HepG2 (cell line): ENCODE data around the gene ALX1. TPM values are rescaled to one million over a fixed set of nuclear protein-coding genes. Genes with fewer than 3 reads are reported as not detected.
A peak's percentile ranks its signal among the peaks of the same experiment; 100 is the strongest.

Experiments used
- ATAC-seq: fragments of 200-7000 bp; cut with Tn5 transposase; 3 replicates; pipeline ENCODE4 v1.9.1; 2020; ENCODE audit warnings: mild to moderate bottlenecking, moderate library complexity
- BruUV-seq: library from RNA; stranded (reverse); fragments of 400-500 nt; replicated peaks from 2 replicates; lab custom pipeline; 2021; lab: Mats Ljungman, UMichigan
- CTCF ChIA-PET: fragments of 300-600 bp; formaldehyde crosslinking; extraction: SDS; loops from one replicate; lab custom pipeline; 2021; ENCODE audit warnings: low total read pairs, inconsistent platforms, low intra/inter-chr PET ratio; lab: Yijun Ruan, JAX
- POLR2A ChIA-PET: fragments of 350-600 bp; sonication (Branson Sonifier 250); formaldehyde crosslinking; loops from one replicate; lab custom pipeline; 2020; ENCODE audit warnings: antibody characterized with exemption, inconsistent platforms; lab: Yijun Ruan, JAX
- DNase-seq: peaks from one replicate; pipeline ENCODE4 v3.0.0-alpha.2; 2015; ENCODE audit warnings: low spot score
- FAIRE-seq: peaks from 3 replicates; lab custom pipeline; 2011; peaks lifted over from hg19 to GRCh38; lab: Jason Lieb, UNC
- H2AFZ ChIP-seq: one replicate; pipeline ENCODE4 v1.6.1; 2011; ENCODE audit warnings: low read length, inconsistent platforms
- H3K27ac ChIP-seq: fragments of 300-600 bp; 3 replicates; pipeline ENCODE4 v1.8.0; 2011; ENCODE audit warnings: mixed run types, mild to moderate bottlenecking, mixed read lengths, low read length, inconsistent platforms; ENCODE audit not compliant: insufficient read depth; ENCODE audit errors: extremely low read length
- H3K27me3 ChIP-seq, 2 experiments: fragments of 200-600 bp in 1 of 2; 2 replicates in 1 of 2; 3 replicates in 1 of 2; pipeline versions ENCODE4 v1.6.0 to v1.8.0; 2011; ENCODE audit warnings: low read length in 2 of 2, mild to moderate bottlenecking in 2 of 2, moderate library complexity in 2 of 2, inconsistent platforms in 1 of 2; ENCODE audit not compliant: insufficient read depth in 2 of 2, control insufficient read depth in 1 of 2
- H3K36me3 ChIP-seq, 2 experiments: fragments of 200-600 bp in 1 of 2; replicated peaks in 1 of 2; 2 replicates in 1 of 2; 3 replicates in 1 of 2; pipeline versions ENCODE4 v1.5.1 to v1.8.0; 2011; ENCODE audit warnings: low read length in 2 of 2, inconsistent platforms in 1 of 2; ENCODE audit not compliant: insufficient read depth in 2 of 2, control insufficient read depth in 1 of 2
- H3K4me1 ChIP-seq: 2 replicates; pipeline ENCODE4 v1.5.1; 2012; ENCODE audit warnings: low read length, inconsistent platforms; ENCODE audit not compliant: insufficient read depth
- H3K4me2 ChIP-seq: 2 replicates; pipeline ENCODE4 v1.6.0; 2011; ENCODE audit warnings: low read depth, low read length, inconsistent platforms
- H3K4me3 ChIP-seq, 3 experiments: fragments of 200-600 bp in 1 of 3; sonication (generic), shearing (Covaris generic) in 1 of 3; replicated peaks in 1 of 3; 2 replicates each; pipeline ENCODE4 v1.5.1; 2011 to 2016; ENCODE audit warnings: low read length in 3 of 3, inconsistent platforms in 2 of 3, low read depth in 2 of 3, mild to moderate bottlenecking in 2 of 3, control low read depth in 1 of 3, mixed read lengths in 1 of 3; ENCODE audit not compliant: insufficient read depth in 1 of 3
- H3K79me2 ChIP-seq: one replicate; pipeline ENCODE4 v1.6.1; 2011; ENCODE audit warnings: low read length, inconsistent platforms; ENCODE audit not compliant: insufficient read depth
- H3K9ac ChIP-seq: 2 replicates; pipeline ENCODE4 v1.6.0; 2011; ENCODE audit warnings: mild to moderate bottlenecking, low read depth, low read length, inconsistent platforms; ENCODE audit not compliant: insufficient read depth
- H3K9me3 ChIP-seq: 2 replicates; pipeline ENCODE4 v1.5.1; 2012; ENCODE audit warnings: mild to moderate bottlenecking, low read length
- H4K20me1 ChIP-seq: 2 replicates; pipeline ENCODE4 v1.6.0; 2011; ENCODE audit warnings: inconsistent platforms, mild to moderate bottlenecking, low read length, moderate library complexity; ENCODE audit not compliant: insufficient read depth
- CBX2 ChIP-seq, 2 experiments: fragments of 200-600 bp in 1 of 2; sonication (generic); formaldehyde crosslinking in 1 of 2; IDR thresholded peaks; 2 replicates each; pipeline versions ENCODE4 v1.7.0 to v1.8.1; 2018 to 2022; ENCODE audit warnings: low read depth in 2 of 2, low read length in 1 of 2, mild to moderate bottlenecking in 1 of 2, missing genetic modification reagents in 1 of 2
- FOXA3 ChIP-seq: IDR thresholded peaks from 2 replicates; pipeline ENCODE4 v1.6.1; 2016; ENCODE audit warnings: missing genetic modification reagents, missing compliant biosample characterization
- PLRG1 ChIP-seq: fragments of 450-650 bp; conservative IDR thresholded peaks from 2 replicates; pipeline ENCODE4 v1.6.1; 2016
- RNF2 ChIP-seq: fragments of 450-650 bp; conservative IDR thresholded peaks from 2 replicates; pipeline ENCODE4 v1.6.1; 2016; ENCODE audit warnings: low read depth
- TBP ChIP-seq: sonication (generic); formaldehyde crosslinking; IDR thresholded peaks from 2 replicates; pipeline ENCODE4 v1.5.0; 2020; ENCODE audit warnings: missing genetic modification reagents
- ZNF160 ChIP-seq: sonication (generic); formaldehyde crosslinking; IDR thresholded peaks from 2 replicates; pipeline ENCODE4 v1.8.0; 2022; ENCODE audit warnings: mild to moderate bottlenecking, inconsistent platforms, missing genetic modification reagents
- ZNF746 ChIP-seq: sonication (generic); formaldehyde crosslinking; IDR thresholded peaks from 2 replicates; pipeline ENCODE4 v1.8.0; 2022; ENCODE audit warnings: mild to moderate bottlenecking, missing genetic modification reagents
- ZNF761 ChIP-seq: sonication (generic); formaldehyde crosslinking; conservative IDR thresholded peaks from 2 replicates; pipeline ENCODE4 v1.4.0; 2020; ENCODE audit warnings: mild to moderate bottlenecking, missing genetic modification reagents
- ZNF788 ChIP-seq: sonication (generic); formaldehyde crosslinking; IDR thresholded peaks from 2 replicates; pipeline ENCODE4 v1.5.0; 2020; ENCODE audit warnings: mild to moderate bottlenecking, missing genetic modification reagents, borderline replicate concordance
- WGBS: methylation state at CpG from one replicate; pipeline ENCODE4 v1.1.6; 2017; ENCODE audit warnings: low lambda C conversion rate; 5-methylcytosine and 5-hydroxymethylcytosine counted together
- in situ Hi-C: cut with HindIII; loops from 2 replicates; pipeline ENCODE4 v1.10.0; 2017; ENCODE audit warnings: low pct_unique_long_range_greater_than_20kb; ENCODE audit not compliant: extremely low pct_ligation_motif_present
- intact Hi-C: fragments of 100-400 bp; cut with micrococcal nuclease; formaldehyde crosslinking; loops from one replicate; pipeline ENCODE4 v1.10.0; 2022; ENCODE audit not compliant: unreplicated experiment
- polyA plus RNA-seq, 8 experiments: library from polyadenylated mRNA; depleted of rRNA in 3 of 8; stranded (reverse) in 7 of 8; unstranded in 1 of 8; fragments of >200 nt; fragmentation: Illumina TruSeq in 4 of 8; extraction: Trizol in 4 of 8; gene quantifications; 2 replicates each; pipeline versions ENCODE4 v1.2.1 to v1.2.3, GENCODE V29; 2011 to 2016; ENCODE audit warnings: low read depth in 4 of 8, missing spikeins in 1 of 8, mixed read lengths in 1 of 8; ENCODE audit not compliant: insufficient read depth in 1 of 8
- total RNA-seq, 5 experiments: library from RNA; depleted of rRNA; stranded (reverse); fragments of >200 nt; fragmentation: Illumina TruSeq; extraction: Trizol; gene quantifications; 2 replicates each; pipeline ENCODE4 v1.2.3, GENCODE V29; 2016; ENCODE audit warnings: low read depth in 1 of 5
- TF ChIP-seq, protein P1 (sequence below): sonication (generic); formaldehyde crosslinking; IDR thresholded peaks from 2 replicates; pipeline ENCODE4 v1.5.0; 2020; ENCODE audit warnings: missing genetic modification reagents
- TF ChIP-seq, protein P2 (sequence below): sonication (generic); formaldehyde crosslinking; IDR thresholded peaks from 2 replicates; pipeline ENCODE4 v1.4.0; 2020; ENCODE audit warnings: missing genetic modification reagents
- TF ChIP-seq, protein P3 (sequence below): sonication (generic); formaldehyde crosslinking; IDR thresholded peaks from 2 replicates; pipeline ENCODE4 v1.4.0; 2020; ENCODE audit warnings: low read depth, mild to moderate bottlenecking, missing genetic modification reagents

The ALX1 gene
- total and polyA plus RNA-seq, 2 of the 13 experiments (the other 11 are each of a cell fraction or from before 2014, with no cell fraction given) = not detected

DNA sequence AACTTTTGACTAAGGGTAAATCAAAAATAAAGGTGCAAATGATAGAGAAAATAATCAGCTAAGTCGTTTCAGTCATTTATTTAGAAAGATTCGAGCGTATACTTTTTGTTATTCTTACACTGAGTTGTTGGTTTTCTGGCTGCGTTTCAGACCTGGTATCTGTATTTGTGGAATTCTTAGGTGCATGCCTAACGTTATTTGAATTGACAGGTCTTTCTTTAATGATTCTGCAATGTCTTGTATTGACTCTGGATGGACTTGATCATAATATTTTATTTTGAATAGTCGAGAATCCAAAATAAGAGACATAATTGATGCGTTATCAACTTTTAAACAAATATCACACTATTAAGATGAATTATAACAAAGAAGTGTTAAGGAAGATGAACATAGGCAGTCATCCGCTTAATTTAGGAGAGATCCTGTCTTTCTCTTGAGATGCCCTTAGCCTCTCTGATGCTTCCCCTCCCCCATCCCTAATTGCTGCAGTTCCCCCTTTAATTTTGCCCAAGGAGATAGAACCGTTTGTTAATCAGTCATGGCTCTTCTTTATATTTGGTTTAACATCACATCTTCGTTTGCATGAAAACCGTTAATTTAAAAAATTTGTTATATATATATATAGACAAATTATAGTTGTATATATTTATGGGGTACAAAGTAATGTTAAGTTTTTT, 1.8 kb downstream of the ALX1 start:
- TF ChIP-seq, protein P1, sequence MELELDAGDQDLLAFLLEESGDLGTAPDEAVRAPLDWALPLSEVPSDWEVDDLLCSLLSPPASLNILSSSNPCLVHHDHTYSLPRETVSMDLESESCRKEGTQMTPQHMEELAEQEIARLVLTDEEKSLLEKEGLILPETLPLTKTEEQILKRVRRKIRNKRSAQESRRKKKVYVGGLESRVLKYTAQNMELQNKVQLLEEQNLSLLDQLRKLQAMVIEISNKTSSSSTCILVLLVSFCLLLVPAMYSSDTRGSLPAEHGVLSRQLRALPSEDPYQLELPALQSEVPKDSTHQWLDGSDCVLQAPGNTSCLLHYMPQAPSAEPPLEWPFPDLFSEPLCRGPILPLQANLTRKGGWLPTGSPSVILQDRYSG (CRISPR knock-in tag) = no peak
- TF ChIP-seq PLRG1 = no peak
- TF ChIP-seq ZNF160 (CRISPR knock-in tag) = no peak
- TF ChIP-seq TBP (CRISPR knock-in tag) = no peak
- TF ChIP-seq RNF2 = no peak
- TF ChIP-seq CBX2 (IDR thresholded peaks at IDR 0.05; ENCODE audit: low read depth, low read length) = peak; percentile 5; the same call in 1 of the 2 replicates
- no peak for TF ChIP-seq CBX2 (CRISPR knock-in tag; IDR thresholded peaks at IDR 0.05; ENCODE audit: low read depth)
- TF ChIP-seq ZNF761 (CRISPR knock-in tag) = no peak
- H3K27me3 ChIP-seq = peaks cover 5 to 32% of the 10 kb centered on the region in 2 experiments; a peak in 4 of 5 replicates
- DNase-seq (no peak), FAIRE-seq (no peak), ATAC-seq (no peak)
- CTCF ChIA-PET = no interaction called here
- 0 out of 2 replicates have a peak, but pooled peaks cover 5% of the 10 kb centered on the region for H3K4me1 ChIP-seq
- H3K4me2 ChIP-seq = no peak overlapping the region
- in situ Hi-C loops (no loop called here), intact Hi-C loops (no loop called here)
- no peak overlapping the region for H3K4me3 ChIP-seq
- POLR2A ChIA-PET = no interaction called here
- no peak overlapping the region for H3K9ac ChIP-seq
- no peaks in the 10 kb centered on the region for H3K79me2 ChIP-seq
- no peaks in the 10 kb centered on the region for H3K36me3 ChIP-seq
- H4K20me1 ChIP-seq = no peaks in the 10 kb centered on the region
- H3K27ac ChIP-seq = no peak overlapping the region
- no TSS peak for BruUV-seq
- H3K9me3 ChIP-seq = no peaks in the 10 kb centered on the region
- WGBS = 13% methylated on average over 11 of the region's 11 CpGs
- no peak overlapping the region for H2AFZ ChIP-seq

DNA sequence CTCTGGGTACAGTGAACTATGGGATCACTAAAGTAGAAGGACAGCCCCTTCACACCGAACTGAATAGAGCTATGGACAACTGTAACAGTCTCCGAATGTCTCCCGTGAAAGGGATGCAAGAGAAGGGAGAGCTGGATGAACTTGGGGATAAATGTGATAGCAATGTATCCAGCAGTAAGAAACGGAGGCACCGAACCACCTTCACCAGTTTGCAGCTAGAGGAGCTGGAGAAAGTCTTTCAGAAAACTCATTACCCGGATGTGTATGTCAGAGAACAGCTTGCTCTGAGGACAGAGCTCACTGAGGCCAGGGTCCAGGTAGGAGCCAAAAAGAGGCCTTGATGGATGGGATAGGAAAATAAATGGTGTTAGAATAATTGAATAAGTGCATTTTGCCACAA, 3.5 kb downstream of the ALX1 start:
- no peak overlapping the region for H2AFZ ChIP-seq
- H3K9me3 ChIP-seq = no peaks in the 10 kb centered on the region
- in situ Hi-C loops (no loop called here), intact Hi-C loops (no loop called here)
- no TSS peak for BruUV-seq
- ATAC-seq (no peak), FAIRE-seq (no peak), DNase-seq (no peak)
- H3K4me1 ChIP-seq = 0 out of 2 replicates have a peak, but pooled peaks cover 5% of the 10 kb centered on the region
- CTCF ChIA-PET = no interaction called here
- H3K79me2 ChIP-seq = no peaks in the 10 kb centered on the region
- H3K27ac ChIP-seq = no peak overlapping the region
- POLR2A ChIA-PET = no interaction called here
- H4K20me1 ChIP-seq = no peaks in the 10 kb centered on the region
- no peak overlapping the region for H3K9ac ChIP-seq
- no peak overlapping the region for H3K4me3 ChIP-seq
- 7% methylated on average over 6 of the region's 6 CpGs for WGBS
- peaks cover 5 to 25% of the 10 kb centered on the region in 2 experiments; a peak in 4 of 5 replicates for H3K27me3 ChIP-seq
- H3K36me3 ChIP-seq = no peaks in the 10 kb centered on the region
- H3K4me2 ChIP-seq = no peak overlapping the region
- no peak for TF ChIP-seq ZNF788 (CRISPR knock-in tag)
- no peak for TF ChIP-seq FOXA3
- TF ChIP-seq, protein P2, sequence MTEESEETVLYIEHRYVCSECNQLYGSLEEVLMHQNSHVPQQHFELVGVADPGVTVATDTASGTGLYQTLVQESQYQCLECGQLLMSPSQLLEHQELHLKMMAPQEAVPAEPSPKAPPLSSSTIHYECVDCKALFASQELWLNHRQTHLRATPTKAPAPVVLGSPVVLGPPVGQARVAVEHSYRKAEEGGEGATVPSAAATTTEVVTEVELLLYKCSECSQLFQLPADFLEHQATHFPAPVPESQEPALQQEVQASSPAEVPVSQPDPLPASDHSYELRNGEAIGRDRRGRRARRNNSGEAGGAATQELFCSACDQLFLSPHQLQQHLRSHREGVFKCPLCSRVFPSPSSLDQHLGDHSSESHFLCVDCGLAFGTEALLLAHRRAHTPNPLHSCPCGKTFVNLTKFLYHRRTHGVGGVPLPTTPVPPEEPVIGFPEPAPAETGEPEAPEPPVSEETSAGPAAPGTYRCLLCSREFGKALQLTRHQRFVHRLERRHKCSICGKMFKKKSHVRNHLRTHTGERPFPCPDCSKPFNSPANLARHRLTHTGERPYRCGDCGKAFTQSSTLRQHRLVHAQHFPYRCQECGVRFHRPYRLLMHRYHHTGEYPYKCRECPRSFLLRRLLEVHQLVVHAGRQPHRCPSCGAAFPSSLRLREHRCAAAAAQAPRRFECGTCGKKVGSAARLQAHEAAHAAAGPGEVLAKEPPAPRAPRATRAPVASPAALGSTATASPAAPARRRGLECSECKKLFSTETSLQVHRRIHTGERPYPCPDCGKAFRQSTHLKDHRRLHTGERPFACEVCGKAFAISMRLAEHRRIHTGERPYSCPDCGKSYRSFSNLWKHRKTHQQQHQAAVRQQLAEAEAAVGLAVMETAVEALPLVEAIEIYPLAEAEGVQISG (CRISPR knock-in tag) = no peak
- TF ChIP-seq, protein P3, sequence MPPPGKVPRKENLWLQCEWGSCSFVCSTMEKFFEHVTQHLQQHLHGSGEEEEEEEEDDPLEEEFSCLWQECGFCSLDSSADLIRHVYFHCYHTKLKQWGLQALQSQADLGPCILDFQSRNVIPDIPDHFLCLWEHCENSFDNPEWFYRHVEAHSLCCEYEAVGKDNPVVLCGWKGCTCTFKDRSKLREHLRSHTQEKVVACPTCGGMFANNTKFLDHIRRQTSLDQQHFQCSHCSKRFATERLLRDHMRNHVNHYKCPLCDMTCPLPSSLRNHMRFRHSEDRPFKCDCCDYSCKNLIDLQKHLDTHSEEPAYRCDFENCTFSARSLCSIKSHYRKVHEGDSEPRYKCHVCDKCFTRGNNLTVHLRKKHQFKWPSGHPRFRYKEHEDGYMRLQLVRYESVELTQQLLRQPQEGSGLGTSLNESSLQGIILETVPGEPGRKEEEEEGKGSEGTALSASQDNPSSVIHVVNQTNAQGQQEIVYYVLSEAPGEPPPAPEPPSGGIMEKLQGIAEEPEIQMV (CRISPR knock-in tag) = no peak
- no peak for TF ChIP-seq ZNF746 (CRISPR knock-in tag)
